Aorta (tissue), 5 donors: ENCODE measurements around the gene RTL1. TPM values are rescaled to one million over a fixed set of nuclear protein-coding genes. Genes with fewer than 3 reads are reported as not detected.

Experiments
- ATAC-seq: fragments of 200-7000 bp; cut with Tn5 transposase; one replicate; pipeline ENCODE4 v1.9.1; 2022; ENCODE audit warnings: moderate library complexity; ENCODE audit not compliant: low FRiP score
- DNase-seq, 2 donors: peaks; one replicate each; pipeline ENCODE4 v3.0.0-alpha.2; 2020
- H3K27ac ChIP-seq, 2 donors: one replicate each; pipeline ENCODE4 v1.5.1; 2013; ENCODE audit warnings: low read length in 2 of 2, mild to moderate bottlenecking in 2 of 2, moderate library complexity in 2 of 2, control low read depth in 1 of 2, inconsistent platforms in 1 of 2, low read depth in 1 of 2
- H3K27me3 ChIP-seq, 2 donors: one replicate each; pipeline ENCODE4 v1.6.1; 2013; ENCODE audit warnings: control low read depth in 1 of 2, low read length in 1 of 2, mild to moderate bottlenecking in 1 of 2, moderate library complexity in 1 of 2; ENCODE audit not compliant: insufficient read depth in 2 of 2, control insufficient read depth in 1 of 2
- H3K36me3 ChIP-seq, 2 donors: one replicate each; pipeline ENCODE4 v1.6.1; 2013; ENCODE audit warnings: control low read depth in 1 of 2, low read length in 1 of 2, mild to moderate bottlenecking in 1 of 2; ENCODE audit not compliant: insufficient read depth in 2 of 2, control insufficient read depth in 1 of 2
- H3K4me1 ChIP-seq, 2 donors: one replicate each; pipeline ENCODE4 v1.6.1; 2013; ENCODE audit warnings: low read length in 2 of 2, control low read depth in 1 of 2, mild to moderate bottlenecking in 1 of 2, moderate library complexity in 1 of 2; ENCODE audit not compliant: insufficient read depth in 2 of 2, control insufficient read depth in 1 of 2
- H3K4me3 ChIP-seq, 2 donors: one replicate each; pipeline ENCODE4 v1.5.1; 2013; ENCODE audit warnings: low read length in 2 of 2, control low read depth in 1 of 2, mild to moderate bottlenecking in 1 of 2
- H3K9me3 ChIP-seq: one replicate; pipeline ENCODE4 v1.6.1; 2013; ENCODE audit warnings: mild to moderate bottlenecking, low read length; ENCODE audit not compliant: control insufficient read depth
- WGBS, 2 donors: extraction: QIAGEN DNeasy Blood & Tissue Kit; methylation state at CpG; one replicate each; pipeline ENCODE4 v1.1.7; 2013; 5-methylcytosine and 5-hydroxymethylcytosine counted together
- intact Hi-C, 2 donors: fragments of 100-400 bp; cut with DNase I; formaldehyde crosslinking; loops; one replicate each; pipeline versions ENCODE4 v1.14.2 to v1.15.0; 2022
- polyA plus RNA-seq, 2 donors: library from polyadenylated mRNA; stranded (reverse); fragments of 200-250 nt; gene quantifications; one replicate each; pipeline ENCODE4 v1.2.3, GENCODE V29; 2013
- total RNA-seq, 2 donors: library from RNA; stranded (reverse); fragmentation: NEBNext Ultra II Directional; extraction: Animal tissue kit (Norgen Biotek cat#: 25700); gene quantifications; one replicate each; pipeline ENCODE4 v1.2.1, GENCODE V29; 2021
- donor health status: healthy with polysubstance abuse.
- donor health status: Bipolar disorder and iron deficiency.
- donor health status: DM: no; HTN: no; CAD: no.
- donor health status: DM: no; HTN: no; CAD: no.
- donor health status: DM: yes; HTN: yes; CAD: no.

The RTL1 gene
- total and polyA plus RNA-seq, 4 donors = not detected

DNA sequence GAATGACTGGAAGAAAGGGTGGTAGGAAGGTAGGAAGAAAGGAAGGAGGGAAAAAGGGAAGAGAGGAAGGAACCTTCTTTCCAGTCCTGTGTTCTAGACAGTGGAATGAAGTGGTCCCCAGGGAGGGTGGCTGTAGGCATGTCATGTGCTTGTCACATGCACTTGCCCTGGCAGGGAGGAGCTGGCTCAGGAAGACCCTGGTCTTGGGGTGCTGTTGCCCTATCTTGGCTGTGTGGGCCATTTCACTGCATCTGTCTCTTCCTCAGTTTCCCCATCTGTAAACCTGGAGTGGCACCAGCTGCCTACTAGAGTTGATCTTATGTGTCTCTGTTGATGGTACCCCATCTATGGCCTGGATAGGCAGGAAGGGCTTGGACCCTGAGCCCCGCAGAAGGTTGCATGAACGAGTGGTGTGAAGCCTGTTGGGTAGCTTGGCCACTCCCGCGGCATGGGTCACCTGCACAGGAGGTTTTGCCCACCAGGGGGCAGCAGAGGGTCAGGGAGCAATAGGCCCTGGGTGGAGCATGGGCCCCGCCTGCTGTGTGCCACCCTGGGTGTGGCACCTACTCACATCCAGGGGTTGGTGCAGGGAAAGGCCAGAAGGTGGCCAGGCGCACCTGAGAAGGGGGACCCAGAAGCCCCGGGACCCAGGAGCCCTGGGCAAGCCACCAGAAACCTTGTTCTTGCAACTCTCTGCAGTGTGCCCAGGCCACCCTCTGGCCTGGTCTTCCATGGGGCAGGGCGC lies 52.5 kb downstream of the RTL1 start:
- WGBS, 2 donors = 73 to 75% methylated on average over 8 of the region's 8 CpGs
- intact Hi-C loops = no loop called here
- ATAC-seq = peak; percentile 78
- no peaks in the 10 kb centered on the region for H3K4me1 ChIP-seq
- no peaks in the 10 kb centered on the region for H3K9me3 ChIP-seq
- DNase-seq = peak; percentile 80 to 89
- no peak overlapping the region for H3K4me3 ChIP-seq
- no peaks in the 10 kb centered on the region for H3K27me3 ChIP-seq
- no peaks in the 10 kb centered on the region for H3K36me3 ChIP-seq
- H3K27ac ChIP-seq = no peak overlapping the region

DNA sequence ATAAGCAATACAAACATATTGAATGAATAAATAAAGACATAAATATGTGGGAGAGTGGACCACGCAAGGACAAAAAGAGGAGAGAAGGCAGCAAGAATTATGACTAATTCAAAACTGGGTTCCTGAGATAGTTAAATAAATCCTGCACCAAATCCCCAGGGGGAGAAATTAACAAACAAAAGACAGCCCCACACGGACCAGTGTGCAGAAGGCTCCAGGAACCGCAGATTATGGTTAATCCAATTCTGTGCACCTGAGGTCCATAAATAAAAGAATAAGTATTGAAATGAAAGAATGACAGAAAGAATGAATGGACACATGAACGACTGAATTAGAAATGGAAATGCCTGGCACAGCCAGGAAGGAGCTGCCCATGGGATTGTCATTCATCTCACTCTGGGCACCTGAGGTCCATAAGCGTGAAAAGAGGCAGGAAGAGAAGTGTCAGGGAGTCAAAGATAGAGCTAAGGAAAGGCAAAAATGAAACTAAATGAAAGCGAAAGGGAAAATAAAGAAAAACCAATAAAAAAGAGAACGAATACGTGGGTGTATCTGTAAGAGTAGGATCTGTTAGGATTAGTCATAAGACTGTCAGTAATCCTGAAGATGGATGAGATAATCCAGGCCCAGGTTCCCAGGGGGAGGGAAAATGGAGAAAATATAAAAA lies 54.3 kb downstream of the RTL1 start:
- no peak overlapping the region for H3K4me3 ChIP-seq
- H3K36me3 ChIP-seq = no peaks in the 10 kb centered on the region
- 53% methylated on average over 8 of the region's 8 CpGs for WGBS, 2 donors
- no peak for DNase-seq
- H3K9me3 ChIP-seq = no peaks in the 10 kb centered on the region
- H3K4me1 ChIP-seq = no peaks in the 10 kb centered on the region
- no peak for ATAC-seq
- H3K27me3 ChIP-seq = no peaks in the 10 kb centered on the region
- H3K27ac ChIP-seq = no peak overlapping the region
- intact Hi-C loops = no loop called here

DNA sequence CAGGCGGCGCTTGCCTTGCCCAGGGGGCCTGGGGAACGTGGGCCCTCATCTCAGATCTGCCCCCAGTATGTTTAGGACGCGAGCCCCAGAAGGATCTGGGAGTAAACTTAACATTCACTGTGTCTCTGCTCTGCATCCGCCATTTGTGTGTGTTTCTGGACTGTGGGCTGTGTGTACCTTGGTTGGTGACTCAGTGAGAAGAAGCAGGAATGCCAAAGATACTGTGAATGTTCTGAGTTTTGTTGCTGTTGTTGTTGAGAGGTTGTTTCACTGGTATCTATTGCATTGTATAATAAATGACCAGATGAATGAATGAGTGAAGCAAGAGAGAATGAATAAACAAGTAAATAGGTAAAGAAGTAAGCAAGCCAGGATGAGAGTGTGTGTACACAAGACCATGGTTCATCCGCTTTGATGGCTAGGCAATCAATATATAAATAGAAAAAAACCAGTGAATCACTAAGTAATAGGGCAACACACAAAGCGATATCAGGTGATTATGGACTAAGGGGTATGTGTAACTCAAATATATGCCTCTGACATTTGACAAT lies 57.1 kb downstream of the RTL1 start:
- no peak for ATAC-seq
- H3K36me3 ChIP-seq = no peaks in the 10 kb centered on the region
- intact Hi-C loops = no loop called here
- no peak for DNase-seq
- H3K27ac ChIP-seq = no peak overlapping the region
- H3K27me3 ChIP-seq = no peaks in the 10 kb centered on the region
- 89 to 91% methylated on average over 8 of the region's 8 CpGs for WGBS, 2 donors
- H3K4me1 ChIP-seq = no peaks in the 10 kb centered on the region
- no peak overlapping the region for H3K4me3 ChIP-seq
- no peaks in the 10 kb centered on the region for H3K9me3 ChIP-seq

DNA sequence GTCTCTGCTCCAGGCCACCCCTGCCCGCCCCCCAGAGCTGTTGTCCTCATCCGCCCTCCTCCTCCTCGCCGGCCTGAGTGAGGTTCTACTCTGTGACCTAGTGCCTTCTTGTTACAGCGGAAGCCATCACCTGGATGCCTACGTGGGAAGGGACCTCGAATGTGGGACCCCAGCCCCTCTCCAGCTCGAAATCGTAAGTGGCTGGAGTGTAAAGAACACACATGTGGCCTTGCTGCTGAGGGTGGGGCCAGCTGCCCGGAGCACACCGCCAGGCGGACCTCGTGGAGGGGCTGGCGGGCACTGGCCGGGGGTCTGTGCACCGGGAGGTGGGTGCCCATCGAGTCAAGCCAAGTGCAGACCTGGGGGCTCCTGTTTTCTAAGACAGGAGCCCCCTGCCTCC lies 58.2 kb downstream of the RTL1 start:
- no peak for ATAC-seq
- Histone ChIP-seq H3K9me3 (no peaks in the 10 kb centered on the region), H3K4me3 (no peak overlapping the region), H3K36me3 (no peaks in the 10 kb centered on the region), H3K27ac (no peak overlapping the region), H3K27me3 (no peaks in the 10 kb centered on the region), H3K4me1 (no peaks in the 10 kb centered on the region)
- intact Hi-C loops = no loop called here
- peak in 1 of 2 donors; percentile 53 for DNase-seq
- 86 to 89% methylated on average over 17 of the region's 17 CpGs for WGBS, 2 donors

DNA sequence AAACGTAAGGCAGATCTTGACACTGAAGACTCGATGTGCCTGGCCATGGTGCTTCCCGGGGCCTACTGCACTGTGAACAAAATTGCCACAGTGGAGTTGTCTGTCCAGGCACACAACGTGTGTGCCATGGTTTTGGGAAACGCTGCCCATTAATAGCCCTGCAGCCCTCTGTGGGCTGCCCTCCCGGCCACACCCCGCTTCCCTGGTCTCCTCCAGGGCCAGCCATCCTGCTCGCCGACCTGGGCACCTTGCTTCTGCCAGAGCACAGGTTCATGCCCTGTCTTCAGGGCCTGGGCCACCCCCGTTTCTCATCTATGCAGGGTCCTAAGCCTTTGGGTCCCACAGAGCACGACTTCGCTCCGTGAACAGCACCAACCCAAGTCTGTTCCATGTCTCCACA lies 58.7 kb downstream of the RTL1 start:
- H3K27me3 ChIP-seq = no peaks in the 10 kb centered on the region
- no peaks in the 10 kb centered on the region for H3K36me3 ChIP-seq
- no peak overlapping the region for H3K27ac ChIP-seq
- no peaks in the 10 kb centered on the region for H3K9me3 ChIP-seq
- ATAC-seq (no peak), DNase-seq (no peak)
- no peaks in the 10 kb centered on the region for H3K4me1 ChIP-seq
- no peak overlapping the region for H3K4me3 ChIP-seq
- WGBS, 2 donors = 84 to 86% methylated on average over 13 of the region's 13 CpGs
- intact Hi-C loops = no loop called here

DNA sequence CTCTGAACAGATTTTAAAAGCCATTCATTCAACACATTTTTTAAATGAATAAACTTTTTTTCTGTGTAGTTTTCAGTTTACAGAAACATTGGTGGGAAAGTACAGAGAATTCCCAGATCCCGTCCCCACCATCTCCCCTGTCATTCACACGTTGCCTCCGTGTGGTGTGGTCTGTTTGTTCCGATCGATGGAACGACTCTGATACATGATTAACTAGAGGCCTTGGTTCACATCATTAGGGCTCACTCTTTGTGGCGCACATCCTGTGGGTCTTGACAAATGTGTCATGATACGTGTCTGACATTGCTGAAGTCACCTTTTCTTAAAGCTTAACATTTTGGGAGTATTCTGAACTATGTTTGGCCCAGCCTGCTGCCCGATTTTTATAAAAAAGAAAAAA lies 59.1 kb downstream of the RTL1 start:
- Histone ChIP-seq H3K36me3 (no peaks in the 10 kb centered on the region), H3K27me3 (no peaks in the 10 kb centered on the region), H3K9me3 (no peaks in the 10 kb centered on the region), H3K4me1 (no peaks in the 10 kb centered on the region), H3K27ac (no peak overlapping the region), H3K4me3 (no peak overlapping the region)
- DNase-seq = no peak
- intact Hi-C loops = no loop called here
- WGBS, 2 donors = 73 to 74% methylated on average over 9 of the region's 9 CpGs
- no peak for ATAC-seq

DNA sequence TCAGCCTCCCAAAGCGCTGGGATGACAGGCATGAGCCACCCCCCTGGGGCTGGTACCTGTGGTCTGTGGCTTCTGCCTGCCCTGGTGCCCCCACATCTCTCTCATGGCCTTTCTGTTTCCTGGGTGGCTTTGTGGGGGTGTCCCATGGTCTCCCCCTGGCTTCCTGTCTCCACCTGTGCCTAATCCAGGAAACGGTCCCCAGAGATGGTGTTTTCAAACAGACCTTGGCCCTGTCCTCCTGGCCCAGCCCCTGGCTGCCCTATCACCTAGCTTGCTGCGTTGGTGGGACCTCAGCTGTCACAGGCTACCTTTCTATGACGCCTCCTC lies 59.5 kb downstream of the RTL1 start:
- no peak for ATAC-seq
- peak in 1 of 2 donors; percentile 37 for DNase-seq
- intact Hi-C loops = no loop called here
- Histone ChIP-seq H3K27me3 (no peaks in the 10 kb centered on the region), H3K4me1 (no peaks in the 10 kb centered on the region), H3K9me3 (no peaks in the 10 kb centered on the region), H3K36me3 (no peaks in the 10 kb centered on the region), H3K27ac (no peak overlapping the region), H3K4me3 (no peak overlapping the region)
- WGBS, 2 donors = 73 to 82% methylated on average over 4 of the region's 4 CpGs

DNA sequence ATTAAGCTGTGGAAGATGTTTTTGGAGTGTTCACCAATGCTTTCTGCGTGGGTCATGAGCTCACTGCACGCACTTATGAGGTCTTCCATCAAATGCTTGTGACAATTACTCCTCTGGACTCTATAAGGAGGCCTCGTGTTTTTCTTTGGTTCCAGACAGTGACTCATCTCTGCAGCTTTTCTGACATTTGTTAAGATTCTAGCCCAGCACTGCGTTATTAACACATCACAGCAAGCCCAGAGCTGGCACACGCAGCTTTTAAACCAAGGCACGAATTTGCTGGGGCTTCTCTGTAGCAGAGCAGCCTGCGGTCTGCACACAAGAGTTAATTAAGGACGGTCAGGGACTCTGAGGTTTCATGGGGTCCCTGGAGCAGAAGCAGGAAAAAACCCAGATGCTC lies 60.7 kb downstream of the RTL1 start:
- 30 to 38% methylated on average over 8 of the region's 8 CpGs for WGBS, 2 donors
- DNase-seq = no peak
- no peaks in the 10 kb centered on the region for H3K27me3 ChIP-seq
- H3K4me1 ChIP-seq = no peaks in the 10 kb centered on the region
- no peaks in the 10 kb centered on the region for H3K9me3 ChIP-seq
- H3K36me3 ChIP-seq = no peaks in the 10 kb centered on the region
- H3K27ac ChIP-seq = no peak overlapping the region
- intact Hi-C loops = no loop called here
- no peak overlapping the region for H3K4me3 ChIP-seq
- ATAC-seq = peak; percentile 49
